ENCODE results near the gene GH1. TPM values are rescaled to one million over a fixed set of nuclear protein-coding genes. Genes with fewer than 3 reads are reported as not detected.

GH1 gene
- total RNA-seq, 4 donors from 2014 or later: not detected

DNA sequence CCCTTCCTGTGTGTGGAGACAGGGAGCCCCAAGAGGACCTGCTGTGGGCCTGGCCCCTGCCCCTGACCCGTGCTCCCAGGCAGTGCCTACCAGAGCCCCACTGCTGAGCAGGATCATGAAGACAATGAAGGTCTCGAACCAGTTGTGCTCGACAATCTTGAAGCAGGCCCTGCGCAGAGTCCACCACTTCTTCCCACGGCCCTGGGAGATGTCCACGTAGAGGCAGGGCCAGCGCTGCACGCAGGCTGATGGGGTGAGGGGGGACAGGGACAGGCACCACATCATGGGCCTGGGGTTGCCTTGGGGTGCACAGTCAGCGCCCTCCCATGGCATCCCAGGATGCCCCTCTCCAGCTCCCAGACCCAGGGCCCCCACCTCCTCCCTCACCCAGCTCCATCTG lies 29.9 kb upstream of the GH1 start:
- peaks cover 51% of the 10 kb centered on the region for H3K27me3 ChIP-seq
- no peak overlapping the region for H3K27ac ChIP-seq
- WGBS, 2 donors (ENCODE audit: low coverage in 1 of 2): 80% methylated on average over 1 of the region's 9 CpGs; no CpG with 5 or more reads in 1 of the 2 donors
- TF ChIP-seq POLR2AphosphoS5 (IDR thresholded peaks at IDR 0.05) (no peak), POLR2A (IDR thresholded peaks at IDR 0.05) (no peak), EP300 (IDR thresholded peaks at IDR 0.05) (no peak)
- TF ChIP-seq, protein P1, sequence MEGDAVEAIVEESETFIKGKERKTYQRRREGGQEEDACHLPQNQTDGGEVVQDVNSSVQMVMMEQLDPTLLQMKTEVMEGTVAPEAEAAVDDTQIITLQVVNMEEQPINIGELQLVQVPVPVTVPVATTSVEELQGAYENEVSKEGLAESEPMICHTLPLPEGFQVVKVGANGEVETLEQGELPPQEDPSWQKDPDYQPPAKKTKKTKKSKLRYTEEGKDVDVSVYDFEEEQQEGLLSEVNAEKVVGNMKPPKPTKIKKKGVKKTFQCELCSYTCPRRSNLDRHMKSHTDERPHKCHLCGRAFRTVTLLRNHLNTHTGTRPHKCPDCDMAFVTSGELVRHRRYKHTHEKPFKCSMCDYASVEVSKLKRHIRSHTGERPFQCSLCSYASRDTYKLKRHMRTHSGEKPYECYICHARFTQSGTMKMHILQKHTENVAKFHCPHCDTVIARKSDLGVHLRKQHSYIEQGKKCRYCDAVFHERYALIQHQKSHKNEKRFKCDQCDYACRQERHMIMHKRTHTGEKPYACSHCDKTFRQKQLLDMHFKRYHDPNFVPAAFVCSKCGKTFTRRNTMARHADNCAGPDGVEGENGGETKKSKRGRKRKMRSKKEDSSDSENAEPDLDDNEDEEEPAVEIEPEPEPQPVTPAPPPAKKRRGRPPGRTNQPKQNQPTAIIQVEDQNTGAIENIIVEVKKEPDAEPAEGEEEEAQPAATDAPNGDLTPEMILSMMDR (IDR thresholded peaks at IDR 0.05): no peak
- no peak overlapping the region for H3K4me3 ChIP-seq
- H3K9me3 ChIP-seq: no peaks in the 10 kb centered on the region
- H3K4me1 ChIP-seq: no peaks in the 10 kb centered on the region
- no peaks in the 10 kb centered on the region for H3K36me3 ChIP-seq
- ATAC-seq: no peak

GRCh38 chr17:63947711-63948330 lies 29.2 kb upstream of the GH1 start:
- Histone ChIP-seq H3K36me3 (no peaks in the 10 kb centered on the region), H3K27me3 (peaks cover 51% of the 10 kb centered on the region), H3K4me1 (no peaks in the 10 kb centered on the region), H3K9me3 (no peaks in the 10 kb centered on the region), H3K4me3 (no peak overlapping the region), H3K27ac (no peak overlapping the region)
- ATAC-seq: no peak
- TF ChIP-seq POLR2A (IDR thresholded peaks at IDR 0.05): no peak
- no peak for TF ChIP-seq EP300 (IDR thresholded peaks at IDR 0.05)
- TF ChIP-seq, protein P1 (IDR thresholded peaks at IDR 0.05): no peak
- no peak for TF ChIP-seq POLR2AphosphoS5 (IDR thresholded peaks at IDR 0.05)
- WGBS, 2 donors (ENCODE audit: low coverage in 1 of 2): 94 to 98% methylated on average over 4 to 7 of the region's 18 CpGs

GRCh38 chr17:63946440-63947363 lies 28.1 kb upstream of the GH1 start:
- H3K27me3 ChIP-seq: peaks cover 42% of the 10 kb centered on the region
- H3K4me1 ChIP-seq: no peaks in the 10 kb centered on the region
- peak; percentile 55 for ATAC-seq
- no peak overlapping the region for H3K27ac ChIP-seq
- no peaks in the 10 kb centered on the region for H3K36me3 ChIP-seq
- TF ChIP-seq, protein P1 (IDR thresholded peaks at IDR 0.05): peak in 3 of 4 experiments; percentile 24 to 74 (median 58)
- TF ChIP-seq EP300 (IDR thresholded peaks at IDR 0.05) (no peak), POLR2AphosphoS5 (IDR thresholded peaks at IDR 0.05) (no peak)
- no peak overlapping the region for H3K4me3 ChIP-seq
- 90% methylated on average over 2 of the region's 20 CpGs; no CpG with 5 or more reads in 1 of the 2 donors for WGBS, 2 donors (ENCODE audit: low coverage in 1 of 2)
- H3K9me3 ChIP-seq: no peaks in the 10 kb centered on the region

- no peak for TF ChIP-seq POLR2A (IDR thresholded peaks at IDR 0.05)
- no peak for ATAC-seq
- H3K9me3 ChIP-seq: no peaks in the 10 kb centered on the region
- no peak overlapping the region for H3K4me3 ChIP-seq
- no peak overlapping the region for H3K27ac ChIP-seq
- H3K36me3 ChIP-seq: no peaks in the 10 kb centered on the region
- H3K27me3 ChIP-seq: peaks cover 37% of the 10 kb centered on the region
- WGBS, 2 donors (ENCODE audit: low coverage in 1 of 2): 83% methylated on average over 1 of the region's 6 CpGs; no CpG with 5 or more reads in 1 of the 2 donors
- H3K4me1 ChIP-seq: no peaks in the 10 kb centered on the region
Measured at GRCh38 chr17:63945784-63946439, 27.3 kb upstream of the GH1 start.

GRCh38 chr17:63944736-63945499 lies 26.3 kb upstream of the GH1 start:
- Histone ChIP-seq H3K4me1 (no peaks in the 10 kb centered on the region), H3K9me3 (no peaks in the 10 kb centered on the region), H3K27me3 (peaks cover 27% of the 10 kb centered on the region), H3K36me3 (no peaks in the 10 kb centered on the region), H3K4me3 (no peak overlapping the region), H3K27ac (no peak overlapping the region)
- no peak for ATAC-seq
- TF ChIP-seq POLR2A (IDR thresholded peaks at IDR 0.05) (no peak), EP300 (IDR thresholded peaks at IDR 0.05) (no peak), POLR2AphosphoS5 (IDR thresholded peaks at IDR 0.05) (no peak)
- TF ChIP-seq, protein P1 (IDR thresholded peaks at IDR 0.05): no peak
- WGBS, 2 donors (ENCODE audit: low coverage in 1 of 2): 94% methylated on average over 3 of the region's 24 CpGs; no CpG with 5 or more reads in 1 of the 2 donors

Data from gastroesophageal sphincter (tissue), 4 donors.